HG03139 (cell line): Measurements from ENCODE around the gene KCNMA1.
"Not testable (repeated sequence)": the region's sequence is repeated elsewhere in the genome, so short reads cannot be mapped to it uniquely, and the experiment has no call there.

Experiments used
- ATAC-seq: cut with Tn5 transposase; IDR thresholded peaks from one replicate; pipeline ENCODE4 v1.9.1; 2021; ENCODE audit not compliant: unreplicated experiment

The KCNMA1 gene

GRCh38 chr10:77422491-77423338 is 214.9 kb downstream of the KCNMA1 start:
- ATAC-seq, result no peak

- ATAC-seq, result no peak
Observed at GRCh38 chr10:77421591-77421990, 216.0 kb downstream of the KCNMA1 start.

- ATAC-seq, result no peak
Observed at GRCh38 chr10:77420947-77421523, 216.6 kb downstream of the KCNMA1 start.

- ATAC-seq, result no peak
Observed at GRCh38 chr10:77419979-77420378, 217.6 kb downstream of the KCNMA1 start.

GRCh38 chr10:77419056-77419455 is 218.6 kb downstream of the KCNMA1 start:
- no peak for ATAC-seq

- no peak for ATAC-seq
Observed at GRCh38 chr10:77417806-77418640, 219.6 kb downstream of the KCNMA1 start.

- no peak for ATAC-seq
Observed at GRCh38 chr10:77417359-77417758, 220.2 kb downstream of the KCNMA1 start.

- ATAC-seq, result no peak
Observed at GRCh38 chr10:77416311-77417135, 221.1 kb downstream of the KCNMA1 start.

GRCh38 chr10:77415313-77415960 is 222.2 kb downstream of the KCNMA1 start:
- no peak for ATAC-seq

GRCh38 chr10:77413231-77413630 is 224.4 kb downstream of the KCNMA1 start:
- no peak for ATAC-seq

GRCh38 chr10:77412573-77413133 is 225.0 kb downstream of the KCNMA1 start:
- ATAC-seq, result not testable (repeated sequence)

GRCh38 chr10:77411805-77412204 is 225.8 kb downstream of the KCNMA1 start:
- ATAC-seq, result no peak

- no peak for ATAC-seq
Observed at GRCh38 chr10:77410523-77410922, 227.1 kb downstream of the KCNMA1 start.

GRCh38 chr10:77409697-77410471 is 227.7 kb downstream of the KCNMA1 start:
- ATAC-seq, result no peak

GRCh38 chr10:77408259-77408658 is 229.3 kb downstream of the KCNMA1 start:
- no peak for ATAC-seq

- no peak for ATAC-seq
Observed at GRCh38 chr10:77406764-77407430, 230.7 kb downstream of the KCNMA1 start.

GRCh38 chr10:77405771-77406241 is 231.8 kb downstream of the KCNMA1 start:
- no peak for ATAC-seq

- ATAC-seq, result no peak
Observed at GRCh38 chr10:77404810-77405209, 232.8 kb downstream of the KCNMA1 start.
